H9 (cell line): ENCODE results near the gene LOXL1. TPM values are rescaled to one million over a fixed set of nuclear protein-coding genes. Genes with fewer than 3 reads are reported as not detected.

ENCODE experiments used
- DNase-seq: peaks from one replicate; pipeline ENCODE4 v3.0.0-alpha.2; 2017
- H2AFZ ChIP-seq: one replicate; pipeline ENCODE4 v1.6.1; 2013; ENCODE audit warnings: mild to moderate bottlenecking, low read length, control low read depth, moderate library complexity
- H2AK5ac ChIP-seq: 2 replicates; pipeline ENCODE4 v1.6.1; 2013; ENCODE audit warnings: low read length, control low read depth, mixed read lengths; ENCODE audit not compliant: insufficient read length
- H2BK120ac ChIP-seq: one replicate; pipeline ENCODE4 v1.6.1; 2013; ENCODE audit warnings: low read depth, mild to moderate bottlenecking, low read length, control low read depth, inconsistent platforms; ENCODE audit not compliant: poor library complexity, severe bottlenecking
- H2BK12ac ChIP-seq: 2 replicates; pipeline ENCODE4 v1.6.1; 2013; ENCODE audit warnings: low read length, control low read depth, mixed read lengths, low read depth; ENCODE audit not compliant: insufficient read length
- H2BK15ac ChIP-seq: 2 replicates; pipeline ENCODE4 v1.6.1; 2013; ENCODE audit warnings: low read depth, low read length, control low read depth
- H2BK20ac ChIP-seq: one replicate; pipeline ENCODE4 v1.6.1; 2013; ENCODE audit warnings: low read depth, mild to moderate bottlenecking, low read length, control low read depth, inconsistent platforms; ENCODE audit not compliant: poor library complexity, severe bottlenecking
- H2BK5ac ChIP-seq: 2 replicates; pipeline ENCODE4 v1.6.1; 2013; ENCODE audit warnings: low read length, control low read depth, mixed read lengths; ENCODE audit not compliant: insufficient read length
- H3K14ac ChIP-seq: 2 replicates; pipeline ENCODE4 v1.6.1; 2013; ENCODE audit warnings: low read length, control low read depth; ENCODE audit not compliant: insufficient read depth
- H3K18ac ChIP-seq: 2 replicates; pipeline ENCODE4 v1.6.1; 2013; ENCODE audit warnings: low read depth, mild to moderate bottlenecking, mixed read lengths, low read length, control low read depth; ENCODE audit not compliant: insufficient read length
- H3K23ac ChIP-seq: 2 replicates; pipeline ENCODE4 v1.6.1; 2013; ENCODE audit warnings: low read length, control low read depth, mixed read lengths, low read depth; ENCODE audit not compliant: insufficient read length
- H3K23me2 ChIP-seq: 2 replicates; pipeline ENCODE4 v1.6.1; 2013; ENCODE audit warnings: low read depth, mild to moderate bottlenecking, mixed read lengths, low read length, control low read depth; ENCODE audit not compliant: insufficient read length, poor library complexity, severe bottlenecking
- H3K27ac ChIP-seq: 2 replicates; pipeline ENCODE4 v1.5.1; 2013; ENCODE audit warnings: low read length, control low read depth, mixed read lengths, low read depth; ENCODE audit not compliant: insufficient read length
- H3K27me3 ChIP-seq: 2 replicates; pipeline ENCODE4 v1.6.1; 2013; ENCODE audit warnings: low read length, control low read depth, inconsistent platforms; ENCODE audit not compliant: insufficient read depth
- H3K4ac ChIP-seq: 2 replicates; pipeline ENCODE4 v1.6.1; 2013; ENCODE audit warnings: low read depth, mild to moderate bottlenecking, control low read depth, inconsistent platforms, low read length, moderate library complexity
- H3K4me1 ChIP-seq: 2 replicates; pipeline ENCODE4 v1.6.1; 2013; ENCODE audit warnings: low read length, control low read depth, inconsistent platforms; ENCODE audit not compliant: insufficient read depth
- H3K4me2 ChIP-seq: 2 replicates; pipeline ENCODE4 v1.6.1; 2013; ENCODE audit warnings: low read length, control low read depth, mixed read lengths; ENCODE audit not compliant: insufficient read length, insufficient read depth
- H3K56ac ChIP-seq: 2 replicates; pipeline ENCODE4 v1.6.1; 2013; ENCODE audit warnings: low read depth, mild to moderate bottlenecking, mixed read lengths, low read length, control low read depth; ENCODE audit not compliant: insufficient read length
- H3K79me1 ChIP-seq: 2 replicates; pipeline ENCODE4 v1.6.1; 2013; ENCODE audit warnings: low read depth, mild to moderate bottlenecking, moderate library complexity, low read length, control low read depth, inconsistent platforms; ENCODE audit not compliant: insufficient read depth, poor library complexity, severe bottlenecking
- H3K79me2 ChIP-seq: 2 replicates; pipeline ENCODE4 v1.6.1; 2013; ENCODE audit warnings: low read length, control low read depth, inconsistent platforms; ENCODE audit not compliant: insufficient read depth
- H3K9ac ChIP-seq: 2 replicates; pipeline ENCODE4 v1.6.1; 2013; ENCODE audit warnings: low read length, control low read depth, mixed read lengths; ENCODE audit not compliant: insufficient read length; ENCODE audit errors: extremely low read depth
- H3K9me3 ChIP-seq: one replicate; pipeline ENCODE4 v1.6.1; 2013; ENCODE audit warnings: low read depth, low read length, inconsistent platforms; ENCODE audit not compliant: control insufficient read depth
- H3T11ph ChIP-seq: one replicate; pipeline ENCODE4 v1.6.1; 2013; ENCODE audit warnings: mild to moderate bottlenecking, low read length, control low read depth, inconsistent platforms
- H4K20me1 ChIP-seq: one replicate; pipeline ENCODE4 v1.6.1; 2013; ENCODE audit not compliant: control insufficient read depth, insufficient read length, insufficient read depth
- H4K5ac ChIP-seq: 2 replicates; pipeline ENCODE4 v1.6.1; 2013; ENCODE audit warnings: low read depth, mild to moderate bottlenecking, mixed read lengths, low read length, control low read depth; ENCODE audit not compliant: insufficient read length
- H4K8ac ChIP-seq: replicated peaks from 2 replicates; pipeline ENCODE4 v1.6.1; 2013; ENCODE audit warnings: low read length, control low read depth, mixed read lengths, low read depth; ENCODE audit not compliant: insufficient read length
- H4K91ac ChIP-seq: 2 replicates; pipeline ENCODE4 v1.6.1; 2013; ENCODE audit warnings: low read depth, mild to moderate bottlenecking, moderate library complexity, mixed read lengths, low read length, control low read depth; ENCODE audit not compliant: insufficient read length
- H3K27ac Mint-ChIP-seq, 3 experiments: 2 replicates in 2 of 3; 3 replicates in 1 of 3; pipeline ENCODE4 v1.8.0; 2020 to 2021; ENCODE audit warnings: mixed read lengths in 3 of 3, mild to moderate bottlenecking in 1 of 3, moderate library complexity in 1 of 3
- H3K27me3 Mint-ChIP-seq: 2 replicates; pipeline ENCODE4 v1.8.0; 2021; ENCODE audit warnings: low read depth, mild to moderate bottlenecking, moderate library complexity, mixed read lengths
- H3K36me3 Mint-ChIP-seq, 3 experiments: 2 replicates in 2 of 3; 3 replicates in 1 of 3; pipeline ENCODE4 v1.8.0; 2020 to 2021; ENCODE audit warnings: low read depth in 3 of 3, mixed read lengths in 3 of 3; ENCODE audit not compliant: insufficient read depth in 1 of 3
- H3K4me1 Mint-ChIP-seq, 2 experiments: 2 replicates each; pipeline ENCODE4 v1.8.0; 2020; ENCODE audit warnings: mixed read lengths in 2 of 2
- H3K4me3 Mint-ChIP-seq, 2 experiments: 2 replicates in 1 of 2; 3 replicates in 1 of 2; pipeline ENCODE4 v1.8.0; 2020 to 2021; ENCODE audit warnings: mild to moderate bottlenecking in 2 of 2, mixed read lengths in 2 of 2, moderate library complexity in 1 of 2
- H3K9me3 Mint-ChIP-seq, 2 experiments: 2 replicates in 1 of 2; 3 replicates in 1 of 2; pipeline ENCODE4 v1.8.0; 2020; ENCODE audit warnings: mild to moderate bottlenecking in 2 of 2, mixed read lengths in 2 of 2, moderate library complexity in 1 of 2
- CTCF ChIP-seq: fragments of 200-600 bp; sonication (generic); conservative IDR thresholded peaks from 3 replicates; pipeline ENCODE4 v1.8.0; 2021; ENCODE audit warnings: antibody characterized with exemption, mild to moderate bottlenecking
- WGBS: extraction: QIAGEN DNeasy Blood & Tissue Kit; methylation state at CpG from one replicate; pipeline ENCODE4 v1.1.7; 2013; ENCODE audit warnings: missing lambda C conversion rate, low lambda C conversion rate, mixed read lengths; ENCODE audit not compliant: insufficient read length; ENCODE audit errors: extremely low coverage; 5-methylcytosine and 5-hydroxymethylcytosine counted together
- total RNA-seq: library from RNA; stranded (reverse); gene quantifications from 2 replicates; pipeline ENCODE4 v1.2.1, GENCODE V29; 2021

Gene LOXL1
- total RNA-seq, 1 experiment from 2014 or later = 9.1 TPM

- no peak for TF ChIP-seq CTCF
- H4K20me1 ChIP-seq = no peaks in the 10 kb centered on the region
- Mint-ChIP-seq H3K27me3 (peaks cover 2% of the 10 kb centered on the region), H3K27ac (no peak overlapping the region), H3K36me3 (no peaks in the 10 kb centered on the region), H3K4me3 (no peak overlapping the region), H3K4me1 (peaks cover 13% of the 10 kb centered on the region in 2 experiments), H3K9me3 (peaks cover 0 to 3% of the 10 kb centered on the region in 2 experiments; a peak in 2 of 5 replicates)
- no peak overlapping the region for H2BK20ac ChIP-seq
- H2BK5ac ChIP-seq = no peak overlapping the region
- H2BK15ac ChIP-seq = no peak overlapping the region
- H3K4ac ChIP-seq = no peak overlapping the region
- no peaks in the 10 kb centered on the region for H3K9me3 ChIP-seq
- H3K18ac ChIP-seq = no peak overlapping the region
- H3K23ac ChIP-seq = no peak overlapping the region
- no peak overlapping the region for H3K27ac ChIP-seq
- H3K79me2 ChIP-seq = no peaks in the 10 kb centered on the region
- H2BK12ac ChIP-seq = no peak overlapping the region
- DNase-seq = no peak
- no peaks in the 10 kb centered on the region for H3K27me3 ChIP-seq
- no peak overlapping the region for H2AK5ac ChIP-seq
- H2BK120ac ChIP-seq = no peak overlapping the region
- no peak overlapping the region for H3K14ac ChIP-seq
- no peak overlapping the region for H3T11ph ChIP-seq
- H3K56ac ChIP-seq = no peak overlapping the region
- H3K79me1 ChIP-seq = no peaks in the 10 kb centered on the region
- H3K23me2 ChIP-seq = no peaks in the 10 kb centered on the region
- WGBS = no CpG with 5 or more reads among the region's 3 CpGs
- no peak overlapping the region for H4K8ac ChIP-seq
- H3K9ac ChIP-seq = no peak overlapping the region
- no peak overlapping the region for H4K91ac ChIP-seq
- H3K4me1 ChIP-seq = 0 out of 2 replicates have a peak, but pooled peaks cover 2% of the 10 kb centered on the region
- no peak overlapping the region for H4K5ac ChIP-seq
- H3K4me2 ChIP-seq = no peak overlapping the region
- H2AFZ ChIP-seq = no peak overlapping the region
Measured at GRCh38 chr15:73879426-73879825, 46.8 kb upstream of the LOXL1 start.
